Nephron (organoid): ENCODE results near the gene TYW1B.
"Not testable (repeated sequence)": the region's sequence is repeated elsewhere in the genome, so short reads cannot be mapped to it uniquely, and the experiment has no call there.

Experiments
- H3K27ac Mint-ChIP-seq, 3 experiments: 2 replicates each; pipeline ENCODE4 v1.8.0; 2020; ENCODE audit warnings: mixed read lengths in 3 of 3, mild to moderate bottlenecking in 2 of 3, moderate library complexity in 1 of 3
- H3K27me3 Mint-ChIP-seq: 2 replicates; pipeline ENCODE4 v1.8.0; 2021; ENCODE audit warnings: low read depth, mild to moderate bottlenecking, moderate library complexity, mixed read lengths
- H3K36me3 Mint-ChIP-seq: 2 replicates; pipeline ENCODE4 v1.8.0; 2020; ENCODE audit warnings: low read depth, mixed read lengths
- H3K4me1 Mint-ChIP-seq: 2 replicates; pipeline ENCODE4 v1.8.0; 2020; ENCODE audit warnings: mixed read lengths
- H3K4me3 Mint-ChIP-seq, 3 experiments: 2 replicates each; pipeline ENCODE4 v1.8.0; 2020; ENCODE audit warnings: mild to moderate bottlenecking in 3 of 3, mixed read lengths in 3 of 3, moderate library complexity in 2 of 3
- H3K9me3 Mint-ChIP-seq: 2 replicates; pipeline ENCODE4 v1.8.0; 2020; ENCODE audit warnings: mixed read lengths
- CTCF ChIP-seq, 3 experiments: fragments of 200-600 bp; sonication (generic); IDR thresholded peaks; one replicate each; pipeline ENCODE4 v1.5.0; 2021; ENCODE audit warnings: antibody characterized with exemption in 3 of 3; ENCODE audit not compliant: unreplicated experiment in 3 of 3

TYW1B gene

GRCh38 chr7:72753781-72754180 is 74.2 kb downstream of the TYW1B start:
- Mint-ChIP-seq H3K9me3 (peaks cover 17% of the 10 kb centered on the region), H3K27ac (no peak overlapping the region), H3K27me3 (no peaks in the 10 kb centered on the region), H3K36me3 (peaks cover 27% of the 10 kb centered on the region), H3K4me3 (no peak overlapping the region), H3K4me1 (no peaks in the 10 kb centered on the region)
- no peak for TF ChIP-seq CTCF (IDR thresholded peaks at IDR 0.05; ENCODE audit: unreplicated experiment in 3 of 3)

DNA sequence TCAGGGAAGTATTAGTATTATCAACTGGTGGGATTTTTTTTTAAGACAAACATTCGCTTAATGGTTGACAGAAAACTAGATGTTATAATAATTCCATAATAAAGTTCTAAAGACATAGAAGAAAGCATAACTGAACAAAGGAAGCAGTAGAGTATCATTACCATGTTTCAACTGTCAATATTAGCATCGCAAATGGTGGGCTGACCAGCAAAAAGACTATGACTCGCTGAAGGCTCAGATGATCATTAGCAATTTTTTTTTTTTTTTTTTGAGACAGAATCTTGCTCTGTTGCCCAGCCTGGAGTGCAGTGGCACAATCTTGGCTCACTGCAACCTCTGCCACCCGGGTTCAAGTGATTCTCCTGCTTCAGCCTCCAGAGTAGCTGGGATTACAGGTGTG is 74.8 kb downstream of the TYW1B start:
- H3K9me3 Mint-ChIP-seq: peaks cover 12% of the 10 kb centered on the region
- not testable (repeated sequence) for H3K4me3 Mint-ChIP-seq, H3K4me1 Mint-ChIP-seq, H3K27ac Mint-ChIP-seq, H3K27me3 Mint-ChIP-seq
- H3K36me3 Mint-ChIP-seq: peaks cover 22% of the 10 kb centered on the region

- Mint-ChIP-seq H3K9me3 (peaks cover 8% of the 10 kb centered on the region), H3K27me3 (no peaks in the 10 kb centered on the region), H3K27ac (no peak overlapping the region), H3K36me3 (peaks cover 16% of the 10 kb centered on the region), H3K4me3 (no peak overlapping the region), H3K4me1 (no peaks in the 10 kb centered on the region)
- TF ChIP-seq CTCF (IDR thresholded peaks at IDR 0.05; ENCODE audit: unreplicated experiment in 3 of 3): peak in 2 of 3 experiments; percentile 12 to 38
These were observed 76.0 kb downstream of the TYW1B start for GRCh38 chr7:72751978-72752377.

GRCh38 chr7:72751378-72751777 is 76.6 kb downstream of the TYW1B start:
- Mint-ChIP-seq H3K27me3 (peaks cover 3% of the 10 kb centered on the region), H3K4me3 (no peak overlapping the region), H3K9me3 (peaks cover 4% of the 10 kb centered on the region), H3K36me3 (peaks cover 13% of the 10 kb centered on the region), H3K27ac (no peak overlapping the region), H3K4me1 (no peaks in the 10 kb centered on the region)
- no peak for TF ChIP-seq CTCF (IDR thresholded peaks at IDR 0.05; ENCODE audit: unreplicated experiment in 3 of 3)

GRCh38 chr7:72748649-72749048 is 79.4 kb downstream of the TYW1B start:
- H3K9me3 Mint-ChIP-seq, H3K27me3 Mint-ChIP-seq, H3K27ac Mint-ChIP-seq, H3K4me3 Mint-ChIP-seq, H3K4me1 Mint-ChIP-seq: not testable (repeated sequence)
- H3K36me3 Mint-ChIP-seq: peaks cover 11% of the 10 kb centered on the region

- H3K4me3 Mint-ChIP-seq: peak overlapping the region; percentile 44 to 76 (median 71)
- H3K9me3 Mint-ChIP-seq, H3K4me1 Mint-ChIP-seq, H3K27me3 Mint-ChIP-seq: not testable (repeated sequence)
- H3K27ac Mint-ChIP-seq: peak overlapping the region; percentile 66 to 92 (median 86)
- H3K36me3 Mint-ChIP-seq: peaks cover 31% of the 10 kb centered on the region
These were observed 83.6 kb downstream of the TYW1B start for GRCh38 chr7:72744244-72744926.

DNA sequence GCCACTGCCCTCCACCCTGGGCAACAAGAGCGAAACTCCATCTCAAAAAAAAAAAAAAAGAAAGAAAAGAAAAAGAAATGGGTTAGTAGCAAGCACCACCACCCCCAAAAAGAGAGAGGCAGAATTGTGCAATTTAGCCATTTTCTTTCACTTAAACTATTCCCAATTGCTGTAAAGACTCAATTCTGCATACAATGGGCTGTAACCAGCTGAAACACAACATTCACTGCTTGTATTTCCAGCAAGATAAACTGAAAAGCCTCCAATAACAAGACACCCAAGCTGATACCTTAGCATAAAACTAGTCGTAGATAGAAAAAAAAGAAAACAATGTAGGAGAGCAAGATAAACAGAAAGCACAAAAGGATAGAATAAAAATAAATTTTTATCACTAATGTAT is 84.2 kb downstream of the TYW1B start:
- H3K27ac Mint-ChIP-seq, H3K4me1 Mint-ChIP-seq, H3K27me3 Mint-ChIP-seq, H3K9me3 Mint-ChIP-seq: not testable (repeated sequence)
- Mint-ChIP-seq H3K36me3 (peaks cover 34% of the 10 kb centered on the region), H3K4me3 (peak overlapping the region in 2 of 3 experiments; percentile 8 to 29)

DNA sequence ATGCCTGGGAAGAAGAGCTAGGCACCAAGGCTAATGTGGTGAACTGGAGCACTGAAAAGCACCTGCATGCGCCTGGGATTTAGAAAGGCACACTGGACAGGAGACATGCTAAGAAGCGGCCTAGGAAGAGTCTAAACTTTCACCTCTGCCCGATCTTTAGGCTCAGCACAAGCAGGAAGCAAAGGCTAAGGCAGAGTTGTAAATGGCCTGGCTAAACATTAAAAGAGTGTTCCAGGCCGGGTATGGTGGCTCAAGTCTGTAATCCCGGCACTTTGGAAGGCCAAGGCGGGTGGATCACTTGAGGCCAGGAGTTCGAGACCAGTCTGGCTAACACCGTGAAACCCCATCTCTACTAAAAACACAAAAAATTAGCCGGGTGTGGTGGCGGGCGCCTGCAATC is 88.3 kb downstream of the TYW1B start:
- Mint-ChIP-seq H3K9me3 (peaks cover 21% of the 10 kb centered on the region), H3K36me3 (peaks cover 57% of the 10 kb centered on the region)
- H3K4me1 Mint-ChIP-seq, H3K27ac Mint-ChIP-seq, H3K4me3 Mint-ChIP-seq, H3K27me3 Mint-ChIP-seq: not testable (repeated sequence)

GRCh38 chr7:72735855-72736254 is 92.1 kb downstream of the TYW1B start:
- Mint-ChIP-seq H3K36me3 (peaks cover 65% of the 10 kb centered on the region), H3K9me3 (peaks cover 39% of the 10 kb centered on the region)
- not testable (repeated sequence) for H3K27ac Mint-ChIP-seq, H3K27me3 Mint-ChIP-seq, H3K4me1 Mint-ChIP-seq, H3K4me3 Mint-ChIP-seq

DNA sequence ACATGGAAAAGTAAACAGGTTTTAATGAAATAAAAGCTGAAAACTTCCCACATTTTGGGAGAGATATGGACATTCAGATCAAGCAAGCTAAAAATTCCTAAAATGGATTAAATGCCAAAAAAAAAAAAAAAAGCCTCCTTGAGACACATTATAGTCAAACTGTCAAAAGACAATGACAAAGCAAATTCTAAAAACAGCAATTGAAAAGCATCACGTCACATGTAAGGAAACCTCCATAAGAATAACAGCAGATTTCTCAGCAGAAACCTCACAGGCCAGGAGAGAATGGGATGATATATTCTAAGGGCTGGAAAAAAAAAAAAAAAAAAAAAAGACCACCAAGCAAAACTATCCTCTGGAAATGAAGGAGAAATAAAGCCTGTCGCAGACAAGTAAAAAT is 97.2 kb downstream of the TYW1B start:
- not testable (repeated sequence) for H3K4me3 Mint-ChIP-seq, H3K27me3 Mint-ChIP-seq, H3K4me1 Mint-ChIP-seq, H3K27ac Mint-ChIP-seq
- Mint-ChIP-seq H3K36me3 (peaks cover 67% of the 10 kb centered on the region), H3K9me3 (peaks cover 45% of the 10 kb centered on the region)

GRCh38 chr7:72730384-72730783 is 97.6 kb downstream of the TYW1B start:
- not testable (repeated sequence) for H3K27ac Mint-ChIP-seq, H3K4me1 Mint-ChIP-seq, H3K27me3 Mint-ChIP-seq, H3K4me3 Mint-ChIP-seq
- Mint-ChIP-seq H3K36me3 (peaks cover 66% of the 10 kb centered on the region), H3K9me3 (peaks cover 45% of the 10 kb centered on the region)

DNA sequence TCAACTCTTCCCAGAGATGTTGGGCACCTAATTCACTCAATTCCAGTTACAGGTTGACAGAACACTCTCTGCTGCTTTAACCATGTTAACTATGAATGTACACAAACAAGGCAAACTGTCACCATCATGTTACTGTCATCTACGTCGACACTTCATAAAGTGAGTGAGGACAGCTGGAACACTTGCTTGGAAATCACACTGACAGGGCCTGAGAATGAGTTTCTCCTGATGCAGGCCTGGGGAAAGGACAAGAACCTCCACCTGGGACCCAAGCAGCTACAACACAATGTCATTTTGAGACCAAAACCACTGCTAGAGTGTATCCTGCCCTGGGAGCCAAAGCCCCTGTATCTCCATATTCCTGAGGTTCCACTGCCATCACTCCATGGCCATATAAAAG is 98.9 kb downstream of the TYW1B start:
- not testable (repeated sequence) for H3K4me3 Mint-ChIP-seq, H3K4me1 Mint-ChIP-seq, H3K27me3 Mint-ChIP-seq, H3K27ac Mint-ChIP-seq
- H3K36me3 Mint-ChIP-seq: peaks cover 57% of the 10 kb centered on the region
- peaks cover 36% of the 10 kb centered on the region for H3K9me3 Mint-ChIP-seq
